GM11168 (cell line): ENCODE measurements around the gene ICOS.

Source experiments
- in situ Hi-C: fragments of 300-500 bp; cut with MboI; formaldehyde crosslinking; loops from one replicate; pipeline ENCODE4 v1.12.0; 2022; ENCODE audit warnings: low sequenced_read_pairs; ENCODE audit not compliant: unreplicated experiment

Gene ICOS, protein sequence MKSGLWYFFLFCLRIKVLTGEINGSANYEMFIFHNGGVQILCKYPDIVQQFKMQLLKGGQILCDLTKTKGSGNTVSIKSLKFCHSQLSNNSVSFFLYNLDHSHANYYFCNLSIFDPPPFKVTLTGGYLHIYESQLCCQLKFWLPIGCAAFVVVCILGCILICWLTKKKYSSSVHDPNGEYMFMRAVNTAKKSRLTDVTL

GRCh38 chr2:203936535-203936934 lies at the start of gene ICOS:
TSS of gene ICOS (plus strand) at chr2:203936763. CDS start at chr2:203936815, 52 bp downstream.
- in situ Hi-C loops: no loop called here

- in situ Hi-C loops: no loop called here
Measured at GRCh38 chr2:203887677-203888076, 48.9 kb upstream of the ICOS start.

GRCh38 chr2:203889542-203889941 lies 47.0 kb upstream of the ICOS start:
- in situ Hi-C loops: no loop called here

- in situ Hi-C loops: no loop called here
Measured at GRCh38 chr2:203889944-203890343, 46.6 kb upstream of the ICOS start.

GRCh38 chr2:203890733-203891132 lies 45.8 kb upstream of the ICOS start:
- in situ Hi-C loops: no loop called here

- in situ Hi-C loops: no loop called here
Measured at GRCh38 chr2:203891474-203891873, 45.1 kb upstream of the ICOS start.

DNA sequence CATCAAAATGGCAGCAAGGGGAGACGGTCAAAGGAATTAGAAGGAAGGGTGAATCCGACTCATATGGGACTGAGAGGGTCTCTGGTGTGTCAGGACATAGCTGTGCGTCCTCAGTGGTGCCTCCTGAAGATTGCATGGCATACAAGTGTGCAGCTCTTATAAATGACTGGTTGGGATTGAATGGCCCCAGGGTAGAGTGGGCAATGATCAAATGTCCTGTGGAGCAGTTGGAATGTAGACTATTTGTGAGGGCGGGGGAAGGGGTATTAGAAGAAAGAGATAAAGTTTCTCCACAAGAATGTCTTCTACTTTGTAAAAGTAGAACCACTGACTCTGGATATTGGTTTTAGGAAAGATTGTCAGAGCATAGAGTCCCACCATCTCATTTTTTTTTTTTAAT lies 44.4 kb upstream of the ICOS start:
- in situ Hi-C loops: no loop called here

- in situ Hi-C loops: no loop called here
Measured at GRCh38 chr2:203893401-203893800, 43.2 kb upstream of the ICOS start.

DNA sequence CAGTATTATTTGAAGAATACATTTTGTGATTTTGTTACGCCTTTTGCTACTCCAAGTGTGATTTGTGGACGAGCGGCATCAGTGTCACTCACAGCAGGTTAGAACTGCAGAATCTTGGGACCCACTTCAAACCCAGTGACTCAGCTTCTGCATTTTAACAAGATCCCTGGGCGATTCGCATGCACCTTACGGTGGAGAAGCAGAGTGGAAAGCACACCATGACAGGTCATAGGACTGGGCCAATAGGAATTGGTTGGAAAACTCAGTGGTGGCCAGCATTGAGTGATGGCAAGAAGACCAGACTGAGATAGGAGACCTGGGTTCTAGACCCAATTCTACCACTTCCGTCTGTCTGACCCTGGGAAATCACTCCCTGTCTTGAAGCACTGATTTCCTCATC lies 42.7 kb upstream of the ICOS start:
- in situ Hi-C loops: no loop called here

DNA sequence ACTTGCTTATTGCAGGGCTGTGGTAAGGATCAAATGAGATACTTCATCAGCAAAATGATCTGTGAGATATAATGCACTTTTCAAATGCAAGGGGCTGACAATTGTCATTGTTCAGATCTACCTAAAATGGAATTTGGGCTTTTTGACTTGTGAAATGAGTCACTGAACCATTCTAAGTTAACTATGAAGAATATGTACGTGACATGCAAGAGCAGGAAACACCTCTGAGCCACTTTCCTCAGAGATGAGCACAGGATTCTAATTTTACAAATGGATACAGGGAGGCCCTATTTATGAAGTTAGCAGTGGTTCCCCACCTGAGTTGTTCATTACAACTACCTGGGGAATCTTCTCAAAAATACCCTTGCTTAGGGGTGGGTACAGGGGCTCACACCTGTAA lies 42.3 kb upstream of the ICOS start:
- in situ Hi-C loops: no loop called here

DNA sequence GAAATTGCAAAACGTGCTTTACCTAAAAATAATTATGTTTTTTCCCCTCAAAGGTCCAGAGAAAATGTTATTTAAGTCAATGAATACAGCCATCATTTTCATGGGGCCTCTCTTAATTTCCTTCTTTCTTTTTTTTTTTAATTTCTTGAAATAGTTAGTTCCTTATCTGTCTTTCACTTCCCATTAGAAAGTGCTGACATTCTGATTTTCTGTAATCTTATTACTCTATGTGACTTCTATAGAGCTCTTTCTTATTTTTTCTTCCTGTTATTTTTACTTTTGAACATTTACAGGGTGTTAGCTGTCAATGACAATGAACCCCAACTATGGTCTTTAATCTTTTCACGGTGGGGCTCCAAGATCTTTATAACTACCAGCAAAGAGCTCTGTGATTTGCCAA lies 39.0 kb upstream of the ICOS start:
- in situ Hi-C loops: no loop called here

GRCh38 chr2:203898657-203899056 lies 37.9 kb upstream of the ICOS start:
- in situ Hi-C loops: no loop called here

GRCh38 chr2:203900253-203900652 lies 36.3 kb upstream of the ICOS start:
- in situ Hi-C loops: no loop called here

DNA sequence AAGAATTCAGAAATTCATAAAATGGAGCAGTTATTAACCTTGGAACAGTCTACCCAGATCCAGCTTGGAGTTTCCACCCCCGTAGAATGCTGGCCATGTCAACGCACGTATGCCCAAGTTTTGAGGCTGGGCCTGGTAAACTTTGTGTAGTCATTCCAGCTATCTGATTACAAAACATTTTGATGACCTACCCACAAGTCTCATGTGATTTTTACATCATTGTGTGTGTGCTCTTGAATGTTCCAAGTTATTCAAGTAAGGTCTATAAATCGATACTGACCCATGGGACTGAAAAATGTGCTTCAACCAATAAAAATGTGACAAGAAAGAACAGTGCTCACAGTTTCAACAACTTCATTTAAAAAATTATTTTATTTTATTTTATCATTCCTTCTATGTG lies 32.5 kb upstream of the ICOS start:
- in situ Hi-C loops: no loop called here

GRCh38 chr2:203905656-203906055 lies 30.9 kb upstream of the ICOS start:
- in situ Hi-C loops: no loop called here

GRCh38 chr2:203908066-203908796 lies 28.3 kb upstream of the ICOS start:
- in situ Hi-C loops: no loop called here

- in situ Hi-C loops: no loop called here
Measured at GRCh38 chr2:203908797-203909185, 27.8 kb upstream of the ICOS start.

GRCh38 chr2:203909261-203909967 lies 27.1 kb upstream of the ICOS start:
- in situ Hi-C loops: no loop called here

GRCh38 chr2:203909974-203910373 lies 26.6 kb upstream of the ICOS start:
- in situ Hi-C loops: no loop called here

GRCh38 chr2:203913947-203914346 lies 22.6 kb upstream of the ICOS start:
- in situ Hi-C loops: no loop called here

- in situ Hi-C loops: no loop called here
Measured at GRCh38 chr2:203914546-203915182, 21.9 kb upstream of the ICOS start.
